ENCODE data around the gene LTBR. TPM values are rescaled to one million over a fixed set of nuclear protein-coding genes. Genes with fewer than 3 reads are reported as not detected.

Gene LTBR
- total RNA-seq, 2 experiments from 2014 or later, result 0.38 to 0.67 TPM

GRCh38 chr12:6360578-6361490 lies 23.1 kb upstream of the LTBR start:
- Histone ChIP-seq H3K36me3 (ENCODE audit: insufficient read depth, low read length) (no peaks in the 10 kb centered on the region), H3K27ac (ENCODE audit: low read depth in 1 of 2, low read length in 2 of 2) (no peak overlapping the region), H3K9me3 (ENCODE audit: control insufficient read depth in 1 of 2, insufficient read depth in 1 of 2, low read length in 2 of 2) (no peaks in the 10 kb centered on the region), H3K4me1 (ENCODE audit: insufficient read depth, low read length) (peaks cover 38% of the 10 kb centered on the region), H3K4me3 (ENCODE audit: low read length) (no peak overlapping the region), H3K27me3 (ENCODE audit: control insufficient read depth in 1 of 2, insufficient read depth in 2 of 2, low read length in 2 of 2) (no peaks in the 10 kb centered on the region)
- peak in 1 of 14 experiments; percentile 14 for DNase-seq
- H3K9me3 Mint-ChIP-seq, result no peaks in the 10 kb centered on the region
- no peaks in the 10 kb centered on the region for H3K36me3 Mint-ChIP-seq (ENCODE audit: low read depth)
- peak overlapping the region; percentile 57 for H3K4me3 Mint-ChIP-seq
- no peak for TF ChIP-seq CTCF (IDR thresholded peaks at IDR 0.05)
- peaks cover 26% of the 10 kb centered on the region for H3K4me1 Mint-ChIP-seq (ENCODE audit: low read depth)
- ChIA-PET CTCF (no interaction called here), POLR2A (interaction anchor here (0.7 to 1.2 kb wide), 5 partner anchors 19 to 33 kb away, joined by 3 to 6 read pairs (median 4); partner anchors contain the start of gene TNFRSF1A)
- H3K27ac Mint-ChIP-seq, result peak overlapping the region; percentile 82
- H3K27me3 Mint-ChIP-seq, result no peaks in the 10 kb centered on the region
- ATAC-seq (ENCODE audit: poor library complexity), result no peak
- intact Hi-C loops (cut with DNase I, micrococcal nuclease), result no loop called here

GRCh38 chr12:6361834-6362233 lies 22.1 kb upstream of the LTBR start:
- ChIA-PET CTCF (interaction anchor here (1.9 kb wide), 2 partner anchors 26 to 62 kb away, joined by 4 to 8 read pairs; no protein-coding TSS in a partner anchor), POLR2A (interaction anchor here (1.0 to 3.5 kb wide), 3 partner anchors 21 to 24 kb away, joined by 4 to 58 read pairs (median 6); no protein-coding TSS in a partner anchor)
- peak; percentile 50 for ATAC-seq (ENCODE audit: poor library complexity)
- peak in 8 of 14 experiments; percentile 11 to 64 (median 43) for DNase-seq
- Histone ChIP-seq H3K36me3 (ENCODE audit: insufficient read depth, low read length) (no peaks in the 10 kb centered on the region), H3K4me1 (ENCODE audit: insufficient read depth, low read length) (peaks cover 38% of the 10 kb centered on the region), H3K4me3 (ENCODE audit: low read length) (peak overlapping the region; percentile 16), H3K27me3 (ENCODE audit: control insufficient read depth in 1 of 2, insufficient read depth in 2 of 2, low read length in 2 of 2) (no peaks in the 10 kb centered on the region), H3K9me3 (ENCODE audit: control insufficient read depth in 1 of 2, insufficient read depth in 1 of 2, low read length in 2 of 2) (no peaks in the 10 kb centered on the region), H3K27ac (ENCODE audit: low read depth in 1 of 2, low read length in 2 of 2) (no peak overlapping the region)
- Mint-ChIP-seq H3K27ac (peak overlapping the region; percentile 82), H3K27me3 (no peaks in the 10 kb centered on the region), H3K36me3 (ENCODE audit: low read depth) (no peaks in the 10 kb centered on the region), H3K4me3 (peak overlapping the region; percentile 87), H3K4me1 (ENCODE audit: low read depth) (peaks cover 27% of the 10 kb centered on the region), H3K9me3 (no peaks in the 10 kb centered on the region)
- intact Hi-C loops (cut with DNase I, micrococcal nuclease), result loop anchor here (2.0 kb wide), 1 partner anchor 19 kb away; the partner anchor contains the start of gene TNFRSF1A (in 2 of the 2)
- no peak for TF ChIP-seq CTCF (IDR thresholded peaks at IDR 0.05)

GRCh38 chr12:6362403-6362802 lies 21.6 kb upstream of the LTBR start:
- ATAC-seq (ENCODE audit: poor library complexity), result no peak
- H3K36me3 ChIP-seq (ENCODE audit: insufficient read depth, low read length), result no peaks in the 10 kb centered on the region
- DNase-seq, result no peak
- H3K9me3 Mint-ChIP-seq, result no peaks in the 10 kb centered on the region
- peak overlapping the region; percentile 87 for H3K4me3 Mint-ChIP-seq
- H3K4me1 ChIP-seq (ENCODE audit: insufficient read depth, low read length), result peaks cover 39% of the 10 kb centered on the region
- no peaks in the 10 kb centered on the region for H3K27me3 Mint-ChIP-seq
- ChIA-PET CTCF (interaction anchor here (1.0 to 1.9 kb wide), 4 partner anchors 26 to 175 kb away, joined by 3 to 8 read pairs (median 6); no protein-coding TSS in a partner anchor), POLR2A (interaction anchor here (0.7 to 3.5 kb wide), 5 partner anchors 20 to 172 kb away, joined by 3 to 58 read pairs (median 6); partner anchors contain the start of genes GAPDH and TNFRSF1A)
- intact Hi-C loops (cut with DNase I, micrococcal nuclease), result loop anchor here (2.0 kb wide), 1 partner anchor 20 kb away; the partner anchor contains the start of gene TNFRSF1A (in 2 of the 2)
- H3K4me3 ChIP-seq (ENCODE audit: low read length), result no peak overlapping the region
- no peaks in the 10 kb centered on the region for H3K27me3 ChIP-seq (ENCODE audit: control insufficient read depth in 1 of 2, insufficient read depth in 2 of 2, low read length in 2 of 2)
- H3K36me3 Mint-ChIP-seq (ENCODE audit: low read depth), result no peaks in the 10 kb centered on the region
- TF ChIP-seq CTCF (IDR thresholded peaks at IDR 0.05), result no peak
- H3K9me3 ChIP-seq (ENCODE audit: control insufficient read depth in 1 of 2, insufficient read depth in 1 of 2, low read length in 2 of 2), result no peaks in the 10 kb centered on the region
- H3K27ac ChIP-seq (ENCODE audit: low read depth in 1 of 2, low read length in 2 of 2), result no peak overlapping the region
- H3K27ac Mint-ChIP-seq, result peak overlapping the region; percentile 82
- peaks cover 33% of the 10 kb centered on the region for H3K4me1 Mint-ChIP-seq (ENCODE audit: low read depth)

Data from CD4-positive, alpha-beta T cell (primary cell).